SK-N-SH (cell line): Measurements from ENCODE around the gene SLC38A3. TPM values are rescaled to one million over a fixed set of nuclear protein-coding genes. Genes with fewer than 3 reads are reported as not detected.

Experiments
- CTCF ChIA-PET: fragments of 300-600, 350-600 bp; formaldehyde crosslinking; extraction: SDS; loops from one replicate; lab custom pipeline; 2021; lab: Yijun Ruan, JAX
- POLR2A ChIA-PET: fragments of 350-600 bp; sonication (Branson Sonifier 250); formaldehyde crosslinking; extraction: SDS; loops from one replicate; lab custom pipeline; 2020; ENCODE audit warnings: antibody characterized with exemption, inconsistent platforms; lab: Yijun Ruan, JAX
- DNase-seq: peaks from one replicate; pipeline ENCODE4 v3.0.0; 2012
- H2AFZ ChIP-seq: fragments of 200-600 bp; sonication (generic); 2 replicates; pipeline ENCODE4 v1.8.1; 2016; ENCODE audit warnings: antibody characterized with exemption, mild to moderate bottlenecking, low read depth
- H3F3A ChIP-seq: fragments of 200-600 bp; sonication (generic); replicated peaks from 2 replicates; pipeline ENCODE3; 2016; ENCODE audit warnings: antibody characterized with exemption, mild to moderate bottlenecking; ENCODE audit not compliant: insufficient read depth
- H3K27ac ChIP-seq, 2 experiments: fragments of 200-500 bp in 1 of 2; fragments of 200-600 bp in 1 of 2; sonication (Bioruptor generic) in 1 of 2; sonication (generic), shearing (Covaris generic) in 1 of 2; 2 replicates each; pipeline versions ENCODE4 v1.5.1 to v1.6.1; 2014 to 2016; ENCODE audit warnings: low read depth in 2 of 2, inconsistent platforms in 1 of 2, low read length in 1 of 2, mild to moderate bottlenecking in 1 of 2, mixed read lengths in 1 of 2
- H3K27me3 ChIP-seq: fragments of 200-600 bp; sonication (generic), shearing (Covaris generic); 2 replicates; pipeline ENCODE4 v1.6.1; 2016; ENCODE audit warnings: mixed run types; ENCODE audit not compliant: insufficient read depth
- H3K36me3 ChIP-seq, 2 experiments: fragments of 200-500 bp in 1 of 2; fragments of 200-600 bp in 1 of 2; sonication (Bioruptor generic) in 1 of 2; sonication (generic) in 1 of 2; replicated peaks in 1 of 2; 2 replicates each; pipeline versions ENCODE3 to v1.5.1; 2014 to 2016; ENCODE audit warnings: low read length in 1 of 2, mild to moderate bottlenecking in 1 of 2; ENCODE audit not compliant: insufficient read depth in 2 of 2, control insufficient read depth in 1 of 2
- H3K4me1 ChIP-seq, 2 experiments: fragments of 200-500 bp in 1 of 2; fragments of 200-600 bp in 1 of 2; sonication (Bioruptor generic) in 1 of 2; sonication (generic), shearing (Covaris generic) in 1 of 2; 2 replicates each; pipeline versions ENCODE4 v1.5.1 to v1.6.1; 2014 to 2016; ENCODE audit warnings: low read depth in 1 of 2, low read length in 1 of 2, mixed run types in 1 of 2; ENCODE audit not compliant: insufficient read depth in 2 of 2, control insufficient read depth in 1 of 2
- H3K4me2 ChIP-seq: fragments of 200-600 bp; sonication (generic), shearing (Covaris generic); 2 replicates; pipeline ENCODE4 v1.6.1; 2017; ENCODE audit warnings: mixed run types
- H3K4me3 ChIP-seq, 2 experiments: fragments of 200-500 bp in 1 of 2; fragments of 200-600 bp in 1 of 2; sonication (Bioruptor generic) in 1 of 2; sonication (generic), shearing (Covaris generic) in 1 of 2; 2 replicates each; pipeline versions ENCODE4 v1.5.1 to v1.8.1; 2014 to 2016; ENCODE audit warnings: low read depth in 2 of 2, inconsistent platforms in 1 of 2, low read length in 1 of 2, mild to moderate bottlenecking in 1 of 2, mixed read lengths in 1 of 2, moderate library complexity in 1 of 2
- H3K79me2 ChIP-seq: fragments of 200-600 bp; sonication (generic); 2 replicates; pipeline ENCODE4 v1.8.1; 2017; ENCODE audit warnings: mild to moderate bottlenecking; ENCODE audit not compliant: insufficient read depth
- H3K9ac ChIP-seq: fragments of 200-600 bp; sonication (generic); 2 replicates; pipeline ENCODE4 v1.6.1; 2017; ENCODE audit warnings: mixed run types
- H3K9me2 ChIP-seq: fragments of 200-600 bp; sonication (generic); 2 replicates; pipeline ENCODE4 v1.6.1; 2017; ENCODE audit warnings: mixed run types
- H3K9me3 ChIP-seq: fragments of 200-600 bp; sonication (generic); 2 replicates; pipeline ENCODE4 v1.6.1; 2017; ENCODE audit warnings: mixed run types, mild to moderate bottlenecking, moderate library complexity
- H4K20me1 ChIP-seq: fragments of 200-600 bp; sonication (generic); 2 replicates; pipeline ENCODE4 v1.6.1; 2017; ENCODE audit warnings: mild to moderate bottlenecking, mixed run types; ENCODE audit not compliant: insufficient read depth
- CTCF ChIP-seq: fragments of 200-600 bp; sonication (generic); IDR thresholded peaks from 2 replicates; pipeline ENCODE4 v1.6.1; 2017; ENCODE audit warnings: antibody characterized with exemption, mild to moderate bottlenecking, moderate library complexity
- EP300 ChIP-seq, 2 experiments: IDR thresholded peaks; 2 replicates each; pipeline versions ENCODE4 v1.4.0 to v1.6.1; 2012; ENCODE audit warnings: borderline replicate concordance in 1 of 2, low read depth in 1 of 2, low read length in 1 of 2
- EZH2phosphoT487 ChIP-seq: fragments of 200-600 bp; sonication (generic); IDR thresholded peaks from 2 replicates; pipeline ENCODE4 v1.6.1; 2017; ENCODE audit warnings: low read depth, mixed run types, mild to moderate bottlenecking, antibody characterized with exemption, moderate library complexity, borderline replicate concordance
- GABPA ChIP-seq: IDR thresholded peaks from 2 replicates; pipeline ENCODE4 v1.4.0; 2012; ENCODE audit warnings: low read depth, mild to moderate bottlenecking
- JUND ChIP-seq: IDR thresholded peaks from 2 replicates; pipeline ENCODE4 v1.4.0; 2012
- NFIC ChIP-seq: IDR thresholded peaks from 2 replicates; pipeline ENCODE4 v1.4.0; 2012; ENCODE audit warnings: borderline replicate concordance
- PBX3 ChIP-seq: IDR thresholded peaks from 2 replicates; pipeline ENCODE4; 2012
- RAD21 ChIP-seq: IDR thresholded peaks from 2 replicates; pipeline ENCODE4 v1.6.1; 2012; ENCODE audit warnings: mild to moderate bottlenecking, low read length
- RFX5 ChIP-seq: IDR thresholded peaks from 2 replicates; pipeline ENCODE4 v1.6.1; 2012; ENCODE audit warnings: mild to moderate bottlenecking, improper control_type of control experiment, low read length
- SIN3A ChIP-seq: IDR thresholded peaks from 2 replicates; pipeline ENCODE4 v1.6.1; 2012; ENCODE audit warnings: low read depth, mild to moderate bottlenecking, low read length, moderate library complexity, borderline replicate concordance
- TCF12 ChIP-seq: IDR thresholded peaks from 2 replicates; pipeline ENCODE4 v1.4.0; 2012
- USF2 ChIP-seq: fragments of 150-350 bp; IDR thresholded peaks from 2 replicates; pipeline ENCODE4 v1.6.1; 2017; ENCODE audit warnings: antibody characterized with exemption, low read length, low read depth, borderline replicate concordance
- YY1 ChIP-seq: IDR thresholded peaks from 2 replicates; pipeline ENCODE4 v1.4.0; 2012; ENCODE audit warnings: low read depth, mild to moderate bottlenecking
- WGBS: methylation state at CpG from one replicate; pipeline ENCODE4 v1.1.6; 2017; ENCODE audit warnings: low lambda C conversion rate; 5-methylcytosine and 5-hydroxymethylcytosine counted together
- polyA plus RNA-seq, 3 experiments: library from polyadenylated mRNA; depleted of rRNA; stranded (reverse); fragments of >200 nt; gene quantifications; 2 replicates each; pipeline ENCODE4 v1.2.3, GENCODE V29; 2012
- TF ChIP-seq, protein P1 (sequence below): IDR thresholded peaks from 2 replicates; pipeline ENCODE4 v1.4.0; 2012; ENCODE audit warnings: low read depth, borderline replicate concordance
- TF ChIP-seq, protein P2 (sequence below): fragments of 150-350 bp; IDR thresholded peaks from 2 replicates; pipeline ENCODE4 v1.6.1; 2016; ENCODE audit warnings: mild to moderate bottlenecking, low read depth, low read length

The SLC38A3 gene
- polyA plus RNA-seq, 1 of the 3 experiments (the other 2 are of a cell fraction), result 0.84 TPM

DNA sequence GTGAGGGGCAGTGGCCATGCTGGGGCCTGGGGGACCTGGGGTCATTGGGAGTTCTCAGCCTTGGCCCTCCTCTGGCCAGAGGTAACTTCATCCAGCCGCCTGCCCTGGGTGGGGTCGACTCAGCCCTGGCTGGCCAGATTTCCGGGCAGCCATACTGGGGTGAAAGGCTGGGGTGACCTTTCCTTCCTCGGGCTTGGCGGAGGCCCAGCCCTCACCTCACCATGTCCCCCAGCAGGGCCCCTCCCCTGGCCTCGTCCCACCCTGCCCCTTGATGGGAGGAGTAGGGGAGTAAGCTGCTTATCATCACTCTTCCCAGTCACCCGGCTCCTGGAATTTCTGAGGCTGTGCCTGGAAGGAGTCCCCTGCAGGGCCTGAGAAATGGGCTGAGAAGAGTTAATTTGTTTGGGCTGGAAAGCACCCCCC is 44.5 kb upstream of the SLC38A3 start:
- Histone ChIP-seq H3K4me2 (no peak overlapping the region), H3K4me1 (peaks cover 31 to 58% of the 10 kb centered on the region in 2 experiments; a peak in 3 of 4 replicates), H3K9me2 (no peaks in the 10 kb centered on the region), H3K27ac (no peak overlapping the region), H4K20me1 (no peaks in the 10 kb centered on the region), H3K36me3 (peaks cover 0 to 3% of the 10 kb centered on the region in 2 experiments), H3K4me3 (no peak overlapping the region), H3K9me3 (no peaks in the 10 kb centered on the region), H3K9ac (no peak overlapping the region), H2AFZ (no peak overlapping the region), H3F3A (peaks cover 18% of the 10 kb centered on the region), H3K27me3 (no peaks in the 10 kb centered on the region), H3K79me2 (peaks cover 25% of the 10 kb centered on the region)
- DNase-seq, result no peak
- TF ChIP-seq EP300 (IDR thresholded peaks at IDR 0.05; ENCODE audit: borderline replicate concordance in 1 of 2, low read depth in 1 of 2, low read length in 1 of 2), result no peak
- no peak for TF ChIP-seq GABPA
- TF ChIP-seq EZH2phosphoT487, result no peak
- no peak for TF ChIP-seq TCF12
- TF ChIP-seq JUND, result no peak
- TF ChIP-seq CTCF, result no peak
- TF ChIP-seq, protein P1, sequence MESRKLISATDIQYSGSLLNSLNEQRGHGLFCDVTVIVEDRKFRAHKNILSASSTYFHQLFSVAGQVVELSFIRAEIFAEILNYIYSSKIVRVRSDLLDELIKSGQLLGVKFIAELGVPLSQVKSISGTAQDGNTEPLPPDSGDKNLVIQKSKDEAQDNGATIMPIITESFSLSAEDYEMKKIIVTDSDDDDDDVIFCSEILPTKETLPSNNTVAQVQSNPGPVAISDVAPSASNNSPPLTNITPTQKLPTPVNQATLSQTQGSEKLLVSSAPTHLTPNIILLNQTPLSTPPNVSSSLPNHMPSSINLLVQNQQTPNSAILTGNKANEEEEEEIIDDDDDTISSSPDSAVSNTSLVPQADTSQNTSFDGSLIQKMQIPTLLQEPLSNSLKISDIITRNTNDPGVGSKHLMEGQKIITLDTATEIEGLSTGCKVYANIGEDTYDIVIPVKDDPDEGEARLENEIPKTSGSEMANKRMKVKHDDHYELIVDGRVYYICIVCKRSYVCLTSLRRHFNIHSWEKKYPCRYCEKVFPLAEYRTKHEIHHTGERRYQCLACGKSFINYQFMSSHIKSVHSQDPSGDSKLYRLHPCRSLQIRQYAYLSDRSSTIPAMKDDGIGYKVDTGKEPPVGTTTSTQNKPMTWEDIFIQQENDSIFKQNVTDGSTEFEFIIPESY, result no peak
- TF ChIP-seq PBX3, result no peak
- TF ChIP-seq USF2, result no peak
- TF ChIP-seq, protein P2, sequence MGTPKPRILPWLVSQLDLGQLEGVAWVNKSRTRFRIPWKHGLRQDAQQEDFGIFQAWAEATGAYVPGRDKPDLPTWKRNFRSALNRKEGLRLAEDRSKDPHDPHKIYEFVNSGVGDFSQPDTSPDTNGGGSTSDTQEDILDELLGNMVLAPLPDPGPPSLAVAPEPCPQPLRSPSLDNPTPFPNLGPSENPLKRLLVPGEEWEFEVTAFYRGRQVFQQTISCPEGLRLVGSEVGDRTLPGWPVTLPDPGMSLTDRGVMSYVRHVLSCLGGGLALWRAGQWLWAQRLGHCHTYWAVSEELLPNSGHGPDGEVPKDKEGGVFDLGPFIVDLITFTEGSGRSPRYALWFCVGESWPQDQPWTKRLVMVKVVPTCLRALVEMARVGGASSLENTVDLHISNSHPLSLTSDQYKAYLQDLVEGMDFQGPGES, result no peak
- no peak for TF ChIP-seq SIN3A
- TF ChIP-seq RAD21, result no peak
- no peak for TF ChIP-seq NFIC
- no peak for TF ChIP-seq RFX5
- TF ChIP-seq YY1, result no peak
- WGBS, result 78% methylated on average over 6 of the region's 7 CpGs
- POLR2A ChIA-PET, result no interaction called here
- CTCF ChIA-PET, result interaction anchor here (1.4 kb wide), 1 partner anchor 65 kb away, joined by 3 read pairs; no protein-coding TSS in a partner anchor
